Measurements from ENCODE around the gene CREB5.

DNA sequence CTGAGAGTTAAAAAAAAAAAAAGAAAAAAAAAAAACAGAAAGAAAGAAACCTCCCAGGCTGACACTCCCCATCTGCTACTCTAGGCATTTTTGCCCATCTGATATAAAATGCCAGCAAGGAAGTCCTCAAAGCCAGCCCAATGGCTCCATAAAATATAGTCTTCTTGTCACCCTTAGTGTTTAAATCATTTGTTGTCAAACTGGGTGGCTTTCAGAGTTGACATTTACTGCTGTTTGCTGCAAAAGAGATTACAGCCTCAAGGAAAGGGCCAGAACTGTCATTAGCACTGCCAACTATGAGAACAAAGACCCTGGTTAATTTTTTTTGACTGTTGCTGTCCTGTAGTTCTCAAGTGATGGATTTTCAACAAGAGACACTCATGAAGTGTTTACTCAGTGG is 459.3 kb downstream of the CREB5 start:
- TF ChIP-seq EP300 (IDR thresholded peaks at IDR 0.05; ENCODE audit: borderline replicate concordance) (no peak), TAF1 (IDR thresholded peaks at IDR 0.05; ENCODE audit: low read depth) (no peak)
